Nephron (organoid): ENCODE data around the gene PLEKHA6.
"Not testable (repeated sequence)": the region's sequence is repeated elsewhere in the genome, so short reads cannot be mapped to it uniquely, and the experiment has no call there.

ENCODE experiments used
- H3K27ac Mint-ChIP-seq, 3 experiments: 2 replicates each; pipeline ENCODE4 v1.8.0; 2020; ENCODE audit warnings: mixed read lengths in 3 of 3, mild to moderate bottlenecking in 2 of 3, moderate library complexity in 1 of 3
- H3K27me3 Mint-ChIP-seq: 2 replicates; pipeline ENCODE4 v1.8.0; 2021; ENCODE audit warnings: low read depth, mild to moderate bottlenecking, moderate library complexity, mixed read lengths
- H3K36me3 Mint-ChIP-seq: 2 replicates; pipeline ENCODE4 v1.8.0; 2020; ENCODE audit warnings: low read depth, mixed read lengths
- H3K4me1 Mint-ChIP-seq: 2 replicates; pipeline ENCODE4 v1.8.0; 2020; ENCODE audit warnings: mixed read lengths
- H3K4me3 Mint-ChIP-seq, 3 experiments: 2 replicates each; pipeline ENCODE4 v1.8.0; 2020; ENCODE audit warnings: mild to moderate bottlenecking in 3 of 3, mixed read lengths in 3 of 3, moderate library complexity in 2 of 3
- H3K9me3 Mint-ChIP-seq: 2 replicates; pipeline ENCODE4 v1.8.0; 2020; ENCODE audit warnings: mixed read lengths
- CTCF ChIP-seq, 3 experiments: fragments of 200-600 bp; sonication (generic); IDR thresholded peaks; one replicate each; pipeline ENCODE4 v1.5.0; 2021; ENCODE audit warnings: antibody characterized with exemption in 3 of 3; ENCODE audit not compliant: unreplicated experiment in 3 of 3

PLEKHA6 gene

GRCh38 chr1:204241914-204242313, 117.8 kb downstream of the PLEKHA6 start:
- TF ChIP-seq CTCF (IDR thresholded peaks at IDR 0.05; ENCODE audit: unreplicated experiment in 3 of 3) = no peak
- Mint-ChIP-seq H3K4me3 (no peak overlapping the region), H3K4me1 (no peaks in the 10 kb centered on the region), H3K27me3 (peaks cover 3% of the 10 kb centered on the region), H3K36me3 (peaks cover 82% of the 10 kb centered on the region), H3K27ac (no peak overlapping the region), H3K9me3 (no peaks in the 10 kb centered on the region)

GRCh38 chr1:204241050-204241449, 118.7 kb downstream of the PLEKHA6 start:
- H3K27me3 Mint-ChIP-seq = peaks cover 3% of the 10 kb centered on the region
- H3K27ac Mint-ChIP-seq = no peak overlapping the region
- H3K4me3 Mint-ChIP-seq = no peak overlapping the region
- no peaks in the 10 kb centered on the region for H3K4me1 Mint-ChIP-seq
- H3K9me3 Mint-ChIP-seq = peaks cover 4% of the 10 kb centered on the region
- H3K36me3 Mint-ChIP-seq = peaks cover 82% of the 10 kb centered on the region
- no peak for TF ChIP-seq CTCF (IDR thresholded peaks at IDR 0.05; ENCODE audit: unreplicated experiment in 3 of 3)

- peaks cover 84% of the 10 kb centered on the region for H3K36me3 Mint-ChIP-seq
- H3K4me1 Mint-ChIP-seq = no peaks in the 10 kb centered on the region
- no peak overlapping the region for H3K27ac Mint-ChIP-seq
- no peak for TF ChIP-seq CTCF (IDR thresholded peaks at IDR 0.05; ENCODE audit: unreplicated experiment in 3 of 3)
- peaks cover 3% of the 10 kb centered on the region for H3K27me3 Mint-ChIP-seq
- H3K9me3 Mint-ChIP-seq = peaks cover 7% of the 10 kb centered on the region
- H3K4me3 Mint-ChIP-seq = no peak overlapping the region
Measured at GRCh38 chr1:204240233-204240632, 119.5 kb downstream of the PLEKHA6 start.

GRCh38 chr1:204239401-204239800, 120.3 kb downstream of the PLEKHA6 start:
- not testable (repeated sequence) for H3K9me3 Mint-ChIP-seq, H3K4me1 Mint-ChIP-seq, H3K27ac Mint-ChIP-seq, H3K27me3 Mint-ChIP-seq, H3K4me3 Mint-ChIP-seq
- H3K36me3 Mint-ChIP-seq = peaks cover 81% of the 10 kb centered on the region

GRCh38 chr1:204238520-204238919, 121.2 kb downstream of the PLEKHA6 start:
- H3K27me3 Mint-ChIP-seq = not testable (repeated sequence)

GRCh38 chr1:204237515-204237914, 122.2 kb downstream of the PLEKHA6 start:
- H3K27ac Mint-ChIP-seq, H3K4me3 Mint-ChIP-seq, H3K4me1 Mint-ChIP-seq, H3K27me3 Mint-ChIP-seq, H3K9me3 Mint-ChIP-seq: not testable (repeated sequence)
- peaks cover 86% of the 10 kb centered on the region for H3K36me3 Mint-ChIP-seq

More at GRCh38 chr1:204238520-204238919, 121.2 kb downstream of the PLEKHA6 start:
- not testable (repeated sequence) for H3K4me1 Mint-ChIP-seq, H3K4me3 Mint-ChIP-seq, H3K9me3 Mint-ChIP-seq, H3K27ac Mint-ChIP-seq
- peaks cover 86% of the 10 kb centered on the region for H3K36me3 Mint-ChIP-seq

- H3K4me1 Mint-ChIP-seq = no peaks in the 10 kb centered on the region
- H3K4me3 Mint-ChIP-seq = no peak overlapping the region
- TF ChIP-seq CTCF (IDR thresholded peaks at IDR 0.05; ENCODE audit: unreplicated experiment in 3 of 3) = no peak
- no peaks in the 10 kb centered on the region for H3K27me3 Mint-ChIP-seq
- peaks cover 11% of the 10 kb centered on the region for H3K9me3 Mint-ChIP-seq
- no peak overlapping the region for H3K27ac Mint-ChIP-seq
- peaks cover 71% of the 10 kb centered on the region for H3K36me3 Mint-ChIP-seq
Measured at GRCh38 chr1:204232526-204232925, 127.2 kb downstream of the PLEKHA6 start.

- TF ChIP-seq CTCF (IDR thresholded peaks at IDR 0.05; ENCODE audit: unreplicated experiment in 3 of 3) = no peak
- H3K27me3 Mint-ChIP-seq = no peaks in the 10 kb centered on the region
- peaks cover 4% of the 10 kb centered on the region for H3K9me3 Mint-ChIP-seq
- peaks cover 11% of the 10 kb centered on the region for H3K4me1 Mint-ChIP-seq
- H3K4me3 Mint-ChIP-seq = no peak overlapping the region
- H3K36me3 Mint-ChIP-seq = peaks cover 58% of the 10 kb centered on the region
- H3K27ac Mint-ChIP-seq = no peak overlapping the region
Measured at GRCh38 chr1:204230211-204230610, 129.5 kb downstream of the PLEKHA6 start.
